T-cell (primary cell): ENCODE measurements around the gene CACTIN. TPM values are rescaled to one million over a fixed set of nuclear protein-coding genes. Genes with fewer than 3 reads are reported as not detected.

Source experiments
- ATAC-seq, 4 experiments: fragments of 200-7000 bp in 3 of 4; fragments of 150-1000 bp in 1 of 4; cut with Tn5 transposase; replicated peaks in 1 of 4; 1 replicate in 3 of 4; 2 replicates in 1 of 4; pipeline ENCODE4 v1.10.0; 2021; ENCODE audit warnings: moderate library complexity in 3 of 4, mild to moderate bottlenecking in 2 of 4, moderate number of reproducible peaks in 1 of 4
- CTCF ChIA-PET, 2 donors: fragments of 300-600 bp; sonication (Branson Sonifier 250); formaldehyde crosslinking; loops; one replicate each; lab custom pipeline; 2022; ENCODE audit warnings: antibody characterized with exemption in 2 of 2; lab: Charles Lee
- POLR2A ChIA-PET, 2 donors: fragments of 300-600 bp; sonication (Branson Sonifier 250); formaldehyde crosslinking; loops; one replicate each; lab custom pipeline; 2022; ENCODE audit warnings: antibody characterized with exemption in 2 of 2; lab: Charles Lee
- DNase-seq, 35 experiments: peaks; one replicate each; pipeline versions ENCODE4 v3.0.0 to v3.0.0-alpha.2; 2013 to 2023
- H3K27ac ChIP-seq: one replicate; pipeline ENCODE4 v1.5.1; 2013; ENCODE audit warnings: low read length
- H3K27me3 ChIP-seq, 2 experiments: replicated peaks in 1 of 2; 1 replicate in 1 of 2; 2 replicates in 1 of 2; pipeline versions ENCODE4 v1.6.1 to v1.7.0; 2013; ENCODE audit warnings: low read length in 1 of 2, mixed read lengths in 1 of 2; ENCODE audit not compliant: control insufficient read depth in 2 of 2, insufficient read depth in 2 of 2; ENCODE audit errors: extremely low read depth in 1 of 2
- H3K36me3 ChIP-seq, 2 donors: 1 replicate in 1 of 2; 2 replicates in 1 of 2; pipeline versions ENCODE4 v1.6.1 to v1.7.0; 2013; ENCODE audit warnings: low read length in 1 of 2; ENCODE audit not compliant: control insufficient read depth in 2 of 2, insufficient read depth in 1 of 2; ENCODE audit errors: extremely low read depth in 1 of 2
- H3K4me1 ChIP-seq, 2 experiments: 1 replicate in 1 of 2; 2 replicates in 1 of 2; pipeline versions ENCODE4 v1.6.1 to v1.7.0; 2013; ENCODE audit warnings: low read length in 2 of 2, mixed read lengths in 1 of 2; ENCODE audit not compliant: insufficient read depth in 2 of 2, control insufficient read depth in 1 of 2; ENCODE audit errors: extremely low read depth in 1 of 2
- H3K4me3 ChIP-seq, 2 donors: 1 replicate in 1 of 2; 2 replicates in 1 of 2; pipeline versions ENCODE4 v1.5.1 to v1.7.0; 2013; ENCODE audit warnings: mild to moderate bottlenecking in 2 of 2, low read length in 1 of 2, moderate library complexity in 1 of 2; ENCODE audit not compliant: control insufficient read depth in 1 of 2; ENCODE audit errors: extremely low read depth in 1 of 2
- H3K9me3 ChIP-seq: 2 replicates; pipeline ENCODE4 v1.7.0; 2013
- H3K27ac Mint-ChIP-seq, 2 donors: one replicate each; pipeline ENCODE4 v1.8.0; 2020 to 2021; ENCODE audit warnings: mild to moderate bottlenecking in 2 of 2, mixed read lengths in 2 of 2
- H3K27me3 Mint-ChIP-seq, 2 donors: one replicate each; pipeline ENCODE4 v1.8.0; 2021 to 2022; ENCODE audit warnings: mixed read lengths in 2 of 2
- H3K36me3 Mint-ChIP-seq: one replicate; pipeline ENCODE4 v1.8.0; 2021; ENCODE audit warnings: mixed read lengths
- H3K4me1 Mint-ChIP-seq, 3 donors: one replicate each; pipeline ENCODE4 v1.8.0; 2020 to 2022; ENCODE audit warnings: mixed read lengths in 3 of 3, mild to moderate bottlenecking in 1 of 3
- H3K4me3 Mint-ChIP-seq, 3 donors: one replicate each; pipeline ENCODE4 v1.8.0; 2020 to 2022; ENCODE audit warnings: mild to moderate bottlenecking in 3 of 3, mixed read lengths in 3 of 3, moderate library complexity in 3 of 3
- H3K9me3 Mint-ChIP-seq, 3 donors: one replicate each; pipeline ENCODE4 v1.8.0; 2020 to 2022; ENCODE audit warnings: mixed read lengths in 3 of 3
- WGBS: methylation state at CpG from one replicate; pipeline ENCODE4 v1.1.5; 2013; ENCODE audit warnings: missing lambda C conversion rate; ENCODE audit not compliant: insufficient coverage; 5-methylcytosine and 5-hydroxymethylcytosine counted together
- total RNA-seq, 35 experiments: library from RNA in 6 of 35; stranded (reverse) in 6 of 35; fragments of 120-200 nt in 1 of 35; gene quantifications; one replicate each; pipeline versions ENCODE4 v1.2.1 to v1.2.4 and lab custom pipeline; 2013 to 2026

The CACTIN gene
- total RNA-seq = 10 to 100 TPM; 25.9 to 59.0 (median 55.8) TPM
- 24.9 TPM for total RNA-seq (2013)
- total RNA-seq (lab: John Stamatoyannopoulos, UW) = 45.0 to 94.6 (median 69.9) reads per million in 29 experiments

DNA sequence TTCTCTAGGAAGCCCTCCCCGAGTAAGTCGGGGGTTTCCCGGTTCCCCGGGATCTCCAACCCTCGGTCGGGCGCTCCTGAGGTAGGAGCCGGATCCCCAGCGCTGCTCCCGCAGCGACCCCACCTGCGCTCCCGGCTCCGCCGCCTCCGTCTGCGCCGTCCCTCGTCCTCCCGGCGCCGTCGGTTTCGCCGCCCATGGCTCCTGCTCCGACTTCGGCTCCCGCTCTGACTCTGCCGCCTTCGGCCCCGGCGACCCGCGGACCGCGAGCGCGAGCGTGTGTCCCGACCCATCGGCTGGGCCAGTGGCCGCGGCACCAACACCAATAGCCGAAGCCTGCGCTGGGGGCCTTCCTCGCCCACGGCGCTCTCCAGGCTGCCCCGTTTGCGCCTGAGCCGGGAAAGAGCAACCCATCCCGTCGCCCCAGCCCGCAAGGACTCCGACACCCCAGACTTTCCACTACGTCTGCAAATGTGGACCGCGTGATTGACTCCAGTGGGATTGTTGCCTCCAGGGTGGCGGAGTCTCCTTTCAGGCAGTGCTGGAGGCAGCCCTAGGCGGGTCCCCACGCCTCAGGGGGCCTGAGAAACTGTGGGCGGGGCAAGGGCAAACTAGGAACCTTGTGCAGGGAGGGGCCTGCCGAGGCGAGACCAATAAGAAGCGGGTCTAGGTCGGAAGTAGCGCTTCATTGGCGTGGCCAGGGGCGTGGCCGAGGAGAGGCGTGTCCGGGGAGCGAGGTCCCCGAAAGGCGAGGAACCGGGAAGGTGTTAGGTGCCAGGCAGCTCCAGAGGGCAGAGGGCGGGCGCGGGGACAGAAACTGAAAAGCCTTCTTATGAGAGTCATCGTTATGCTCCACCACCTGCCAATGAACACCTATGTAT lies at the start of gene CACTIN:
Gene CACTIN (minus strand): TSS at position 318 of the 878 bp plus-strand sequence. CDS start 28 bp downstream, at position 290.
- Histone ChIP-seq H3K4me1 (peaks cover 6 to 32% of the 10 kb centered on the region in 2 experiments), H3K27ac (peak within 1 kb of the TSS; percentile 97), H3K9me3 (no peaks in the 10 kb centered on the region), H3K36me3 (peaks cover 3 to 12% of the 10 kb centered on the region in 2 donors), H3K4me3 (peak within 1 kb of the TSS; percentile 88 to 90), H3K27me3 (no peaks in the 10 kb centered on the region)
- DNase-seq (peak; percentile 95 to 99 (median 99)), ATAC-seq (peak; percentile 97 to 99 (median 98))
- Mint-ChIP-seq H3K27ac (peak within 1 kb of the TSS; percentile 99 to 100), H3K27me3 (no peaks in the 10 kb centered on the region), H3K9me3 (no peaks in the 10 kb centered on the region), H3K36me3 (no peaks in the 10 kb centered on the region), H3K4me1 (peaks cover 27 to 34% (median 32%) of the 10 kb centered on the region in 3 donors), H3K4me3 (peak within 1 kb of the TSS; percentile 94 to 99 (median 97))
- POLR2A ChIA-PET = no interaction called here
- CTCF ChIA-PET = no interaction called here
- 0% methylated on average over 73 of the region's 80 CpGs for WGBS

DNA sequence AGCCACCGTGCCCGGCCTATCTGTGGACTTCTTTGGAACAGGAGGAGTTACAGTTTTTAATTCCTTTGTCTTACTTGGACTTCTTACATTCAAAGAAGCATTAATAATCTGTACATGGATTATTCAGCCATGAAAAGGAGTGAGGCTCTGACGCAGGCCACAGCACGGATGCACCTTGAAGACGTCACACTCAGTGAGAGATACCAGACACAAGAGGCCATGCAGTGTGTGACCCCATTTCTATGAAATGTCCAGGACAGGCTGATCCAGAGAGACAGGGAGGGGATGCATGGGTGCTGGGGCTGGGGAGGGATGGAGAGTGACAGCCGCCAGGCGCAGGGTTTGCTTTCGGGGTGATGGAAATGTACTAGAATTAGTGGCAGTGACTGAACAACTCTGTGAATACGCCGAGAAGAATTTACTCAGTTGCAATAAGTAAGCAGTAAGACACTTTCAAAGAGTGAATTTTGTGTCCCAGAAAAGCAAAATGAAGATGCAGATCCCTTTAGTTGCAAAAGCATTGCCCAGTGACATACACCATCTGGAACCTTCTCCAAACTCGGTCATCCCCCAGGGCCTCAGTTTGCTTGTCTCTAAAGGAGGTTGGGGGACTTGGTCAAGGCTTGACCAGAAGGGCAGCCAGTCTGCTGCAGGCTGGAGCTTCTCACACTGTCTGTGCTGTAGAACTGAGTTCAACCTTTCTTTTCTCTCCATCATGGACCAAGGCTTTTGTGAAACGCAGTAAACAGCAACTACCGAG lies 48.4 kb upstream of the CACTIN start:
- H3K4me1 Mint-ChIP-seq = peaks cover 10 to 30% (median 30%) of the 10 kb centered on the region in 3 donors
- H3K27ac Mint-ChIP-seq = peak overlapping the region in 1 of 2 donors; percentile 53
- DNase-seq = no peak
- no peak overlapping the region for H3K4me3 Mint-ChIP-seq
- no peak overlapping the region for H3K4me3 ChIP-seq
- no peaks in the 10 kb centered on the region for H3K9me3 Mint-ChIP-seq
- ATAC-seq = no peak
- peaks cover 3% of the 10 kb centered on the region for H3K36me3 Mint-ChIP-seq
- H3K27ac ChIP-seq = no peak overlapping the region
- H3K36me3 ChIP-seq = no peaks in the 10 kb centered on the region
- H3K27me3 Mint-ChIP-seq = no peaks in the 10 kb centered on the region
- no peaks in the 10 kb centered on the region for H3K9me3 ChIP-seq
- CTCF ChIA-PET = interaction anchor here in 1 of 2 donors (0.8 to 1.5 kb wide), 2 partner anchors 22 to 24 kb away, joined by 3 to 4 read pairs; no protein-coding TSS in a partner anchor
- WGBS = 94% methylated on average over 10 of the region's 13 CpGs
- H3K27me3 ChIP-seq = peaks cover 0 to 8% of the 10 kb centered on the region in 2 experiments
- POLR2A ChIA-PET = no interaction called here
- peaks cover 3 to 40% of the 10 kb centered on the region in 2 experiments for H3K4me1 ChIP-seq

DNA sequence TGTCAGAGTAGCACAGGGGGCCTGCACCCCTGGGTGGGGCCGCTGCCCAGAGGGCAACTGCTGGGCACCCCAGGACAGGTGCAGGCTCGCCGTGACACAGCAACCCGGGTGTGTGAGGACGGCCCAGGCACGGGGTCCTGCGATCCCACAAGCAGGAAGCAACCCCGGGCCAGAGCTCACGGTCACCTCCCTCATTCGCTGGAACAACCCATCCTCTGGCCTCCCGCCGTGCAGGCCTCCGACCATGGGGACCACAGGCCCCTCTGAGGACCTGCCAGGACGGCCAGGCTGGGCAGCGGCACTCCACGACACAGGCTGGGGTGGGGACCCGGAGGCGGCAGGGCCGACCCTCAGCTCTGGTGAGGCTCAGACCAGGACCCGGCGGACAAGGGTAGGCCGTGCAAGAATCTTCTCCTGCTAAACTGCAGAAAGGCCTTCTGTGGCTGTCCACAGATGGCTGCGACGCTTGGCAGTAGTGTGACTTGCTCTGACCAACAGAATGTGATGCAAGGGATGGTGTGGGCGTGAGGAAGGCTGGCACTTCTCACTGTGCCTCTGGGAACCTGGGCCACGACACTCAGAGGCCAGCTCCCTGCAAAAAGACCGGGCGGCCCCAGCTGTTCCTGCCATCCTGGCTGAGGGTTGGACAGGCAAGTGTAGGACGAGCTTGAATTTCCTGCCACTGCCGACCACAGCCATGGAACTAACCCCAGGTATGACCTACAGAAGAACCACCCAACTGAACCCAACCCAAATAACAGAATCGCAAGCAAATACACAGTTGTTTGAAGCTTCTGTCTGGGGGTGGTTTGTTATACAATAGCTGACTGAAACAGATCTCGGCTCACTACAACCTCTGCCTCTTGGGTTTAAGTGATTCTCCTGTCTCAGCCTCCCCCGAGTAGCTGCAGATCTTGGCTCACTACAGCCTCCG lies 47.2 kb upstream of the CACTIN start:
- no peaks in the 10 kb centered on the region for H3K9me3 Mint-ChIP-seq
- peaks cover 0 to 8% of the 10 kb centered on the region in 2 experiments for H3K27me3 ChIP-seq
- WGBS = 94% methylated on average over 28 of the region's 34 CpGs
- peaks cover 3 to 40% of the 10 kb centered on the region in 2 experiments for H3K4me1 ChIP-seq
- ATAC-seq (no peak), DNase-seq (no peak)
- H3K4me3 Mint-ChIP-seq = peak overlapping the region in 1 of 3 donors; percentile 21
- peaks cover 3% of the 10 kb centered on the region for H3K36me3 Mint-ChIP-seq
- ChIA-PET CTCF (interaction anchor here in 1 of 2 donors (0.8 to 1.5 kb wide), 2 partner anchors 23 to 26 kb away, joined by 3 to 4 read pairs; no protein-coding TSS in a partner anchor), POLR2A (interaction anchor here in 1 of 2 donors (0.6 kb wide), 1 partner anchor 169 kb away, joined by 4 read pairs; no protein-coding TSS in a partner anchor)
- H3K4me3 ChIP-seq = no peak overlapping the region
- H3K36me3 ChIP-seq = no peaks in the 10 kb centered on the region
- no peak overlapping the region for H3K27ac Mint-ChIP-seq
- H3K27me3 Mint-ChIP-seq = no peaks in the 10 kb centered on the region
- no peak overlapping the region for H3K27ac ChIP-seq
- H3K4me1 Mint-ChIP-seq = peaks cover 10 to 36% (median 30%) of the 10 kb centered on the region in 3 donors
- H3K9me3 ChIP-seq = no peaks in the 10 kb centered on the region

DNA sequence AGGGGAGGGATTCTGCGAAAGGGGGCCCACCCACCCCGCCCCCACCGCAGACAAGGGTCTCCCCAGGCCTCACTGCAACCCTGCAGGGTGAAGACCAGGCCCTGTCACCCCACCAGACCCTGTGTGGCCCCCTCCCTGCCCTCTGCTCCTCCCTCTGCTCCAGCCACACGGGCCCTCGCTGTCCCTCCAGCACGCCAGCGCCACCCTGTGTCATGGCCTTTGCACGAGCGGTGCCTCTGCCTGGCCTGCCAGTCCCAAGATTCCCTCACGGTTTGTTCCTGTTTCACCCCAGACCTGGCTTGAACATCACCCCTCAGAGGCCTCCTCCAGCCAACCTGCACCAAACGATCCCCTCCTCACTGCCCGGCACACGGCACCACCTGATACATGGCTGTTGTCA lies 46.4 kb upstream of the CACTIN start:
- ChIA-PET CTCF (no interaction called here), POLR2A (no interaction called here)
- H3K9me3 Mint-ChIP-seq = no peaks in the 10 kb centered on the region
- no peak for DNase-seq
- H3K4me3 Mint-ChIP-seq = peak overlapping the region in 1 of 3 donors; percentile 21
- Histone ChIP-seq H3K27me3 (peaks cover 0 to 8% of the 10 kb centered on the region in 2 experiments), H3K36me3 (no peaks in the 10 kb centered on the region), H3K27ac (no peak overlapping the region), H3K4me3 (no peak overlapping the region), H3K4me1 (peaks cover 3 to 40% of the 10 kb centered on the region in 2 experiments), H3K9me3 (no peaks in the 10 kb centered on the region)
- H3K27ac Mint-ChIP-seq = peak overlapping the region in 1 of 2 donors; percentile 11
- peaks cover 3% of the 10 kb centered on the region for H3K36me3 Mint-ChIP-seq
- no peak for ATAC-seq
- H3K27me3 Mint-ChIP-seq = no peaks in the 10 kb centered on the region
- WGBS = 91% methylated on average over 10 of the region's 13 CpGs
- peaks cover 10 to 36% (median 30%) of the 10 kb centered on the region in 3 donors for H3K4me1 Mint-ChIP-seq

DNA sequence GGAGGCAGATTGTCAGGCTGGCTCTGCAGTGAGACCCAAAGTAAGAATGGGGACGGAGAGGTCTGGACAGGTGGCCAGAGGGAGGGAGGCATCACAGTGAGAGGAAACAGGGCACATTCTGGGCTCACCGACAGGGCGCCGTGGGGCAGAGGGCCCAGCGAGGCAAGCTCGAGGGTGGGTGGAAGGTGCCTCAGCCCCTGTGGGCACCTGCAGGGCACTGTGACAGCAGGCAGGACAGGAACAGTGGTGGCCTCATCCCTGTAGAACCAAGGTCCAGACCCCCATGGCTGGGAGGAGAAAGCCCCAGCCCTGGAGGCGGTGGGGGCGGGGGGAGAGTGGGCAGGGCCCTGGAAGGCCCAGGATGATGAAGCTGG lies 46.0 kb upstream of the CACTIN start:
- 100% methylated on average over 6 of the region's 8 CpGs for WGBS
- ATAC-seq (no peak), DNase-seq (no peak)
- Histone ChIP-seq H3K36me3 (no peaks in the 10 kb centered on the region), H3K27me3 (peaks cover 0 to 8% of the 10 kb centered on the region in 2 experiments), H3K9me3 (no peaks in the 10 kb centered on the region), H3K27ac (no peak overlapping the region), H3K4me1 (peaks cover 3 to 40% of the 10 kb centered on the region in 2 experiments), H3K4me3 (no peak overlapping the region)
- H3K27me3 Mint-ChIP-seq = no peaks in the 10 kb centered on the region
- peaks cover 3% of the 10 kb centered on the region for H3K36me3 Mint-ChIP-seq
- no peaks in the 10 kb centered on the region for H3K9me3 Mint-ChIP-seq
- ChIA-PET CTCF (no interaction called here), POLR2A (interaction anchor here in 1 of 2 donors (0.6 kb wide), 1 partner anchor 546 kb away, joined by 4 read pairs; no protein-coding TSS in a partner anchor)
- peaks cover 10 to 36% (median 30%) of the 10 kb centered on the region in 3 donors for H3K4me1 Mint-ChIP-seq
- no peak overlapping the region for H3K4me3 Mint-ChIP-seq
- H3K27ac Mint-ChIP-seq = no peak overlapping the region
